Mucosa of descending colon (tissue), 3 donors: ENCODE data around the gene SAMD1. TPM values are rescaled to one million over a fixed set of nuclear protein-coding genes. Genes with fewer than 3 reads are reported as not detected.
A peak's percentile ranks its signal among the peaks of the same experiment; 100 is the strongest.

ENCODE experiments used
- ATAC-seq: fragments of 200-7000 bp; cut with Tn5 transposase; one replicate; pipeline ENCODE4 v1.9.1; 2020; ENCODE audit warnings: mild to moderate bottlenecking, moderate library complexity
- DNase-seq, 3 donors: peaks; one replicate each; pipeline ENCODE4 v3.0.0-alpha.2; 2020
- H3K36me3 ChIP-seq: fragments of 200-600 bp; one replicate; pipeline ENCODE4 v1.8.0; 2021; ENCODE audit warnings: low read depth, mild to moderate bottlenecking
- H3K4me1 ChIP-seq: fragments of 200-600 bp; one replicate; pipeline ENCODE4 v1.8.0; 2021; ENCODE audit warnings: low read depth, mild to moderate bottlenecking
- H3K4me3 ChIP-seq: fragments of 200-600 bp; one replicate; pipeline ENCODE4 v1.8.0; 2021; ENCODE audit warnings: mild to moderate bottlenecking
- H3K9me3 ChIP-seq: fragments of 200-600 bp; one replicate; pipeline ENCODE4 v1.8.0; 2021; ENCODE audit warnings: mild to moderate bottlenecking
- intact Hi-C, 2 donors: fragments of 100-400 bp; cut with DNase I in 1 of 2; cut with micrococcal nuclease in 1 of 2; formaldehyde crosslinking; loops; one replicate each; pipeline versions ENCODE4 v1.11.0 to v1.11.1; 2022; cut with DNase I, micrococcal nuclease
- long read RNA-seq, 2 donors: library from polyadenylated mRNA; unstranded; transcript quantifications; one replicate each; pipeline ENCODE4 v2.0.0, GENCODE V29; 2019 to 2021
- total RNA-seq, 3 donors: library from RNA; stranded (reverse); fragmentation: NEBNext Ultra II Directional in 2 of 3; extraction: Animal tissue kit (Norgen Biotek cat#: 25700) in 2 of 3; gene quantifications; one replicate each; pipeline versions ENCODE4 v1.2.1 to v1.2.4, GENCODE V29; 2021 to 2023
- TF ChIP-seq, protein P1 (sequence below): fragments of 200-600 bp; IDR thresholded peaks from one replicate; pipeline ENCODE4 v1.8.0; 2022; ENCODE audit warnings: antibody characterized with exemption, mild to moderate bottlenecking
- donor health status: DM: no; HTN: no; CAD: no; lungs with moderate emphysema.
- donor health status: DM: no; HTN: no; CAD: no.
- donor health status: DM: no; HTN: yes; CAD: no.

The SAMD1 gene
- 10 to 100 TPM; 39.8 to 61.8 (median 49.6) TPM for total RNA-seq
- long read RNA-seq, donor 1, transcript SAMD1-202 (5 exons, 2,164 nt), result major isoform, 33 of 54 reads
- long read RNA-seq, donor 1, partial matches to known transcripts, result 6 of 54 reads
- long read RNA-seq, donor 1, other reads (novel, unspliced or antisense), result 15 of 54 reads
- long read RNA-seq, donor 2, partial matches to known transcripts, result 2 of 2 reads
- long read RNA-seq, donor 2, other reads (novel, unspliced or antisense), result 0 of 2 reads

DNA sequence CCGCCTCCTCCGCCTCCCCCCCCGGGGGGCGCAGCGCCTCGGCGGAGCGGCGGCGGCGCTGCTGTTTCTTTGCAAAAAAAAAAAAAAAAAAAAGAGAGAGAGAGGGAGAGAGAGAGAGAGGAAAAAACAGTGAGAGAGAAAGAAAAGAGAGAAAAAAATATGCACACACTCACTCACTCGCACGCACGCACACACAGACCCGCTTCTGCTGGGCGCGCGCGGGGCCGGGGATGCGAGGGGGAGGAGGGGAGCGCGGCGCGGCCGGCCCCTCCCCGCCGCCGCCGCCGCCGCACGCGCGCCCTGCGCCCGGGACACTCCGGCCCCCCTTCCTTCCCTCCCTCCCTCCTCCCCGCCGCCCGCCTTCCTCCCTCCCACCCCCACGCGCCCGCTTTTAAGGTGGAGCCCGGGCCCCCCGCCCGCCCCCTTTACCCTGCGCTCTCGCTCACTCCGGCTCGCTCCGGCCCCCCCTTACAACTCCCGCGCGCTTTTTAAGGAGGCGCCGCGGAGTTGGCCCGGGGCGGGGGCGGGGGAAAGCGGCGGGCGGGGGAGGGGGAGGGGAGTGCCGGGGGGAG lies at the start of gene SAMD1:
TSS of gene SAMD1 (minus strand) at position 243 of the 572 bp plus-strand sequence.
- Histone ChIP-seq H3K36me3 (no peaks in the 10 kb centered on the region), H3K4me3 (peak within 1 kb of the TSS; percentile 48), H3K4me1 (peaks cover 12% of the 10 kb centered on the region), H3K9me3 (peaks cover 7% of the 10 kb centered on the region)
- ATAC-seq (peak; percentile 76), DNase-seq (peak; percentile 90 to 94 (median 92))
- TF ChIP-seq, protein P1, sequence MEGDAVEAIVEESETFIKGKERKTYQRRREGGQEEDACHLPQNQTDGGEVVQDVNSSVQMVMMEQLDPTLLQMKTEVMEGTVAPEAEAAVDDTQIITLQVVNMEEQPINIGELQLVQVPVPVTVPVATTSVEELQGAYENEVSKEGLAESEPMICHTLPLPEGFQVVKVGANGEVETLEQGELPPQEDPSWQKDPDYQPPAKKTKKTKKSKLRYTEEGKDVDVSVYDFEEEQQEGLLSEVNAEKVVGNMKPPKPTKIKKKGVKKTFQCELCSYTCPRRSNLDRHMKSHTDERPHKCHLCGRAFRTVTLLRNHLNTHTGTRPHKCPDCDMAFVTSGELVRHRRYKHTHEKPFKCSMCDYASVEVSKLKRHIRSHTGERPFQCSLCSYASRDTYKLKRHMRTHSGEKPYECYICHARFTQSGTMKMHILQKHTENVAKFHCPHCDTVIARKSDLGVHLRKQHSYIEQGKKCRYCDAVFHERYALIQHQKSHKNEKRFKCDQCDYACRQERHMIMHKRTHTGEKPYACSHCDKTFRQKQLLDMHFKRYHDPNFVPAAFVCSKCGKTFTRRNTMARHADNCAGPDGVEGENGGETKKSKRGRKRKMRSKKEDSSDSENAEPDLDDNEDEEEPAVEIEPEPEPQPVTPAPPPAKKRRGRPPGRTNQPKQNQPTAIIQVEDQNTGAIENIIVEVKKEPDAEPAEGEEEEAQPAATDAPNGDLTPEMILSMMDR, result no peak
- intact Hi-C loops, result no loop called here

DNA sequence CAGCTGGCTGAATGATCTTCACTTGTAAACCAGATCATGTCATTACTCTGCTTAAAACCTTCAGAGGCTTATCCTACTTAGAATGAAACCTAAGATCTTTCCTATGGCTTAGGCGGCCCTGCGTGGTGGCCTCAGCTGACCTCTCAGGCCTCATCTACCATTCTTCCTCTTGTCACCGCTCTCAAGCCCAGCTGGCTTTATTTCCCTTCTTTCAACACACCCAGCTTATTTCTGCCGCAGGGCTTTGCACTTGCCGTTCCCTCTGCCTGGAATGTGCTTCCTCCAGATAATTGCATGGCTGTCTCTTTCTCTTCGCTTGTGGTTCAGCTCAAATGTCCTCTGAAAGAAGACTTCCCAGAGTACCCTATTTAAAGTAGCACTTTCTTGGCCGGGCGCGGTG lies 49.4 kb upstream of the SAMD1 start:
- no peaks in the 10 kb centered on the region for H3K9me3 ChIP-seq
- ATAC-seq (no peak), DNase-seq (no peak)
- H3K4me1 ChIP-seq, result peaks cover 16% of the 10 kb centered on the region
- TF ChIP-seq, protein P1, result no peak
- intact Hi-C loops, result no loop called here
- no peaks in the 10 kb centered on the region for H3K36me3 ChIP-seq
- H3K4me3 ChIP-seq, result no peak overlapping the region

DNA sequence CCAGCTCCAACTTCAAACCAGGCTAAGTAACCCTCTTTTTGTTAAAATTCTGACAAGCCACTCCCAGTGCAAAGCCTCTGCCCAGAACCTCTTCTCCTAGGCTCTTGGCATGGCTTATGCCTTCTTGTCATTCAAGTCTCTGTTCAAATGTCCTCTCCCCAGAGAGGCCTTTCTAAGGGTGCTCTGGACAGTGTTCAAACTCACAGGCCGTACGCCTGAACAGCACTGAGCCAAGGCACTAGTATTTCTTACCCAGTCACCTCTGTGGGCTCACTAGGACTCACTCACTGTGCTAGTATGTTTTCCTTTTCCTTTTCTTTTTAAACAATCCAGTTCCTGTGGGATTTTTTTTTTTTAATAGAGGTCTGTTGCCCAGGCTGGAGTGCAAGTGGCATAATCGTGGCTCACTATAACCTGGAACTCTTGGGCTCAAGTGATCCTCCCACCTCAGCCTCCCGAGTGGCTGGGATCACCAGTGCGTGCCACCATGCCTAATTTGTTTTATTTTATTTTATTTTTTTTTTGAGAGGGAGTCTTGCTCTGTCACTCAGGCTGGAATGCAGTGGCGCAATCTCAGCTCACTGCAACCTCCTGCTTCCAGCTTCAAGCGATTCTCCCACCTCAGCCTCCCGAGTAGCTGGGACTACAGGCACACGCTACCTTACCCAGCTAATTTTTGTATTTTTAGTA lies 48.2 kb upstream of the SAMD1 start:
- TF ChIP-seq, protein P1, result no peak
- Histone ChIP-seq H3K4me1 (peaks cover 16% of the 10 kb centered on the region), H3K4me3 (no peak overlapping the region), H3K9me3 (no peaks in the 10 kb centered on the region), H3K36me3 (no peaks in the 10 kb centered on the region)
- ATAC-seq (no peak), DNase-seq (no peak)
- intact Hi-C loops, result no loop called here

DNA sequence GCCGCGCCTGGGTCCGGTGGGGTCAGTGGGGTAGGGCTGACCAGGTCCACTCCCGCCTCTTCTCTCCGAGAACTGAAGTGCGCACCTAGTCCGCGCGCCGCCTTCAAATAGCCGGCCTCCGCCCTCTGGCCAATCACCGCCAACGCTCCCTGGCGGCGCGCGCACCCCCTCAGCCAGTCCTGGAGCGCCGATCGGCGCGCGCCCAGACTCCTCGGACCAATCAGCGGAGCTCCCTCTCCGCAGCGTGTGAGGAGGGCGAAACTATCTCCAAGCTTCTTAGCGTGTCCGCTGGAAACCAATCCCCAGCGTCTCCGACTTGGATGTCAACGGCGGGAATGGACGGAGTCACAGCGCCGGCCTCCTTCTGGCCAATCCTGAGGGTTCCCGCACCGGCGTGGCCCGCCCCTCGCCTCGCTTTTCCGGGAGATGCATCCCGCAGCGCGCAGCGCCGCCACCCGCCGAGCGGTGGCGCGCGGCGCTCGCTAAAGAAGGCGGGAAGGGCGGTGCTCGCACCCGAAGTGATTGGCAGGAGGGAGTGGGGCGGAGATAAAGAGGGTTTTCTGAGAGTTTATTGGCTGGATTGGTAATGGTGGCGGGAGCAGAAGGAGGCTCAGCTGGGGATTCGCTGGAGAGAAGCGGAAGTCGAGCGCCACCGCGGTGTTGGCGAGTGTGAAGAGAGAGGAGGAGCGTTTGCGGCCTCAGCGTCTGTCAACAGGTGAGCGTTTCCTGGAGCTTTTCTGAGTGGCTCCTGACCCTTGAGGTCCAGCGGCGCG lies 46.1 kb upstream of the SAMD1 start, which contains the start of gene ASF1B:
TSS of gene ASF1B (minus strand) at position 81 of the 773 bp plus-strand sequence. CDS start 133 bp downstream, outside the sequence.
- H3K4me3 ChIP-seq, result peak within 1 kb of the TSS; percentile 40
- DNase-seq (peak; percentile 97 to 99 (median 99)), ATAC-seq (peak; percentile 92)
- TF ChIP-seq, protein P1, result peak; percentile 93
- no peaks in the 10 kb centered on the region for H3K9me3 ChIP-seq
- intact Hi-C loops, result no loop called here
- H3K4me1 ChIP-seq, result peaks cover 16% of the 10 kb centered on the region
- no peaks in the 10 kb centered on the region for H3K36me3 ChIP-seq

DNA sequence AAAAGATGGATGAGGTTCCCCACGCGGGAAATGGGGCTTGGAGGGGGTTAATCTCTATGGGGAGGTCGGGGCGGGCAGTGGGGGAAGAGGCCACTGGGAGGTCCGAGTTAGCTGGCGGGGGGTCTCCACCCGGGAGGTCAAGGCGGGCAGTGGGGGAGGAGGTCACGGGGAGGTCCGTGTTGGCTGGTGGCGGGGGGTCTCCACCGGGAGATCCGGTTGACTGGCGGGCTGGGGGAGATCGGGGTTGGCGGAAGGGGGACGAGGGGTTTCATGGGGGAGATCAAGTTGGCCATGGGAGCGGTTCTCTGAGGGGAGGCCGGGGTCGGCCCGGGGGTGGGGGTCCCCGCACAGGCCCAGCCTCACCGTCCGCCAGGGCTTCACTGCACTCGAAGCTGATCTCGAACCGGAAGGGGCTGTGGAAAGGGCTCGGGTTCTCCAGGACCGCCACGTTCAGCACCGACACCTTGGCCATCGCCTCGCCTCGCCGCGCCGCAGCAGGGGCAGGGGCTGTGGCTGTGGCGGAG lies 45.5 kb upstream of the SAMD1 start:
- Histone ChIP-seq H3K9me3 (no peaks in the 10 kb centered on the region), H3K4me3 (peak overlapping the region; percentile 40), H3K36me3 (no peaks in the 10 kb centered on the region), H3K4me1 (peaks cover 16% of the 10 kb centered on the region)
- ATAC-seq, result no peak
- TF ChIP-seq, protein P1, result no peak
- DNase-seq, result no peak
- intact Hi-C loops, result no loop called here
